ENCODE results near the gene CCDC141.

Gene CCDC141

GRCh38 chr2:179082697-179083096 is 32.8 kb upstream of the CCDC141 start (continued):
- TF ChIP-seq POU6F1 (CRISPR knock-in tag; IDR thresholded peaks at IDR 0.05; ENCODE audit: borderline replicate concordance, low read depth) (no peak), CREB5 (CRISPR knock-in tag; IDR thresholded peaks at IDR 0.05; ENCODE audit: low read depth) (no peak), SNAI2 (CRISPR knock-in tag; IDR thresholded peaks at IDR 0.05) (no peak), GLIS3 (CRISPR knock-in tag; IDR thresholded peaks at IDR 0.05) (no peak), ZNF70 (CRISPR knock-in tag; IDR thresholded peaks at IDR 0.05) (no peak), ZNF8 (CRISPR knock-in tag; IDR thresholded peaks at IDR 0.05) (no peak), TCF4 (CRISPR knock-in tag; IDR thresholded peaks at IDR 0.05; ENCODE audit: borderline replicate concordance) (no peak), CSDC2 (CRISPR knock-in tag; IDR thresholded peaks at IDR 0.05) (no peak), CSRNP3 (CRISPR knock-in tag; IDR thresholded peaks at IDR 0.05) (no peak), ZNF565 (CRISPR knock-in tag; conservative IDR thresholded peaks at IDR 0.05; ENCODE audit: low read depth) (no peak), RARB (CRISPR knock-in tag; IDR thresholded peaks at IDR 0.05) (no peak)

GRCh38 chr2:179081954-179082353 is 32.0 kb upstream of the CCDC141 start:
- TF ChIP-seq CSRNP3 (CRISPR knock-in tag; IDR thresholded peaks at IDR 0.05) = no peak
- no peak for TF ChIP-seq PATZ1 (CRISPR knock-in tag; IDR thresholded peaks at IDR 0.05; ENCODE audit: borderline replicate concordance)
- no peak for TF ChIP-seq CSDC2 (CRISPR knock-in tag; IDR thresholded peaks at IDR 0.05)
- no peak for TF ChIP-seq GLIS3 (CRISPR knock-in tag; IDR thresholded peaks at IDR 0.05)
- no peak for TF ChIP-seq ZC3H10 (CRISPR knock-in tag; IDR thresholded peaks at IDR 0.05)
- no peak for TF ChIP-seq RARB (CRISPR knock-in tag; IDR thresholded peaks at IDR 0.05)
- TF ChIP-seq ESRRG (CRISPR knock-in tag; IDR thresholded peaks at IDR 0.05) = no peak
- TF ChIP-seq ZFP3 (CRISPR knock-in tag; IDR thresholded peaks at IDR 0.05) = no peak
- TF ChIP-seq BACH2 (CRISPR knock-in tag; IDR thresholded peaks at IDR 0.05; ENCODE audit: borderline replicate concordance) = no peak
- no peak for TF ChIP-seq ZFP30 (CRISPR knock-in tag; IDR thresholded peaks at IDR 0.05)
- no peak for TF ChIP-seq TSHZ2 (CRISPR knock-in tag; IDR thresholded peaks at IDR 0.05)
- TF ChIP-seq ISL1 (CRISPR knock-in tag; IDR thresholded peaks at IDR 0.05) = no peak
- no peak for TF ChIP-seq ARNTL (CRISPR knock-in tag; IDR thresholded peaks at IDR 0.05; ENCODE audit: borderline replicate concordance, low read depth)
- TF ChIP-seq OSR1 (CRISPR knock-in tag; IDR thresholded peaks at IDR 0.05) = no peak
- ATAC-seq = no peak
